Neural cell (in vitro differentiated cells): ENCODE data around the gene ELF1.

Experiments used
- CTCF ChIP-seq: fragments of 450-650 bp; IDR thresholded peaks from 2 replicates; pipeline ENCODE4 v1.5.1; 2014; ENCODE audit warnings: antibody characterized with exemption, mild to moderate bottlenecking, moderate library complexity; ENCODE audit not compliant: poor library complexity, severe bottlenecking
- EP300 ChIP-seq: fragments of 450-650 bp; conservative IDR thresholded peaks from 2 replicates; pipeline ENCODE4 v1.6.1; 2014; ENCODE audit warnings: antibody characterized with exemption, mild to moderate bottlenecking, moderate library complexity; ENCODE audit not compliant: poor library complexity, severe bottlenecking
- EZH2 ChIP-seq: fragments of 200-600, 300-800 bp; shearing (Covaris generic), sonication (generic); IDR thresholded peaks from 2 replicates; pipeline ENCODE4 v1.6.1; 2014; ENCODE audit warnings: antibody characterized with exemption, low read length, borderline replicate concordance, mild to moderate bottlenecking; ENCODE audit not compliant: insufficient read depth, poor library complexity, severe bottlenecking
- MXI1 ChIP-seq: fragments of 450-650 bp; conservative IDR thresholded peaks from 2 replicates; pipeline ENCODE4 v1.6.1; 2014; ENCODE audit warnings: antibody characterized with exemption, mild to moderate bottlenecking; ENCODE audit not compliant: poor library complexity, severe bottlenecking
- POLR2AphosphoS5 ChIP-seq: IDR thresholded peaks from 2 replicates; pipeline ENCODE4 v1.6.1; 2012
- TAF1 ChIP-seq: IDR thresholded peaks from 2 replicates; pipeline ENCODE4 v1.6.1; 2012; ENCODE audit warnings: low read depth

- TF ChIP-seq TAF1 = no peak
- TF ChIP-seq POLR2AphosphoS5 = no peak
- TF ChIP-seq MXI1 = no peak
- TF ChIP-seq EZH2 = no peak
- TF ChIP-seq EP300 = no peak
- TF ChIP-seq CTCF = no peak
These were observed 36.3 kb downstream of the ELF1 start for GRCh38 chr13:40982772-40983171.
